Right forelimb (tissue), 1 donor: ENCODE results near the gene OR9Q1.
"Not testable (repeated sequence)": the region's sequence is repeated elsewhere in the genome, so short reads cannot be mapped to it uniquely, and the experiment has no call there.

Experiments used
- DNase-seq: peaks from one replicate; pipeline ENCODE4 v3.0.0-alpha.2; 2018

The OR9Q1 gene

GRCh38 chr11:58152781-58153180, 129.1 kb downstream of the OR9Q1 start:
- DNase-seq, result no peak

GRCh38 chr11:58164389-58164788, 140.7 kb downstream of the OR9Q1 start:
- no peak for DNase-seq

- no peak for DNase-seq
Measured at GRCh38 chr11:58164990-58165389, 141.3 kb downstream of the OR9Q1 start.

- no peak for DNase-seq
Measured at GRCh38 chr11:58165504-58166106, 141.9 kb downstream of the OR9Q1 start.

- no peak for DNase-seq
Measured at GRCh38 chr11:58177409-58178054, 153.9 kb downstream of the OR9Q1 start.

- no peak for DNase-seq
Measured at GRCh38 chr11:58178444-58178843, 154.8 kb downstream of the OR9Q1 start.

GRCh38 chr11:58179648-58180047, 156.0 kb downstream of the OR9Q1 start:
- DNase-seq, result no peak

GRCh38 chr11:58186938-58187337, 163.3 kb downstream of the OR9Q1 start:
- no peak for DNase-seq

- DNase-seq, result no peak
Measured at GRCh38 chr11:58188770-58189169, 165.1 kb downstream of the OR9Q1 start, which contains the start of gene OR9Q2. OR9Q2 (plus strand) TSS chr11:58189070; CDS start chr11:58190491, 1,421 bp downstream.

- no peak for DNase-seq
Measured at GRCh38 chr11:58192229-58192628, 168.5 kb downstream of the OR9Q1 start.

GRCh38 chr11:58193391-58193790, 169.7 kb downstream of the OR9Q1 start:
- DNase-seq, result no peak

GRCh38 chr11:58195939-58196338, 172.3 kb downstream of the OR9Q1 start:
- no peak for DNase-seq

GRCh38 chr11:58199271-58199670, 175.6 kb downstream of the OR9Q1 start:
- DNase-seq, result no peak

- no peak for DNase-seq
Measured at GRCh38 chr11:58204042-58204441, 180.4 kb downstream of the OR9Q1 start, which contains the start of gene OR1S2. OR1S2 (minus strand) TSS chr11:58204142; CDS start chr11:58204142, 0 bp downstream.

GRCh38 chr11:58212420-58212819, 188.7 kb downstream of the OR9Q1 start, which contains the start of gene OR1S1:
OR1S1 (plus strand) TSS chr11:58212720.
- not testable (repeated sequence) for DNase-seq

- no peak for DNase-seq
Measured at GRCh38 chr11:58216476-58216875, 192.8 kb downstream of the OR9Q1 start.

- no peak for DNase-seq
Measured at GRCh38 chr11:58222721-58223120, 199.0 kb downstream of the OR9Q1 start.

GRCh38 chr11:58227956-58228615, 204.4 kb downstream of the OR9Q1 start:
- no peak for DNase-seq
